ACHN (cell line): Measurements from ENCODE around the gene P2RX2.

Experiments
- DNase-seq: peaks from one replicate; pipeline ENCODE4 v3.0.0-alpha.2; 2015
- in situ Hi-C: cut with HindIII; loops from 2 replicates; pipeline ENCODE4 v1.10.0; 2017; ENCODE audit warnings: low sequenced_read_pairs, low pct_ligation_motif_present, low pct_unique_long_range_greater_than_20kb

The P2RX2 gene

DNA sequence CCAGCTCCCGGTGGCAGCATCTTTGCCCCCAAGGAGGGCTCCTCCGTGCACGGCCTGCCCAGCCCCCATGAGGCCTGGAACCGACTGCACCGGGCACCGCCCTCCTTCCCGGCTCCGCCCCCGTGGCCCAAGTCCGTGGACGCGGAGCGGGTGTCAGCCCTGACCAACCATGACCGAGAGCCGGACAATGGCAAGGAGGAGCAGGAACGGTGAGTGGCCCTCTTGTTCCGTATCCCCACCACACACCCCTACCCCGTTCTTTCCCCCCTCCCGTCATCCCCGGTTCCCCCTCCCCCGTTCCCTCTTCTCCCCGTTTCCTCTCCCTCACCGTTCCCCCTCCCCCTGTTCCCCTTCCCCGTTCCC is 36.5 kb upstream of the P2RX2 start:
- in situ Hi-C loops: no loop called here
- DNase-seq: peak; percentile 52

DNA sequence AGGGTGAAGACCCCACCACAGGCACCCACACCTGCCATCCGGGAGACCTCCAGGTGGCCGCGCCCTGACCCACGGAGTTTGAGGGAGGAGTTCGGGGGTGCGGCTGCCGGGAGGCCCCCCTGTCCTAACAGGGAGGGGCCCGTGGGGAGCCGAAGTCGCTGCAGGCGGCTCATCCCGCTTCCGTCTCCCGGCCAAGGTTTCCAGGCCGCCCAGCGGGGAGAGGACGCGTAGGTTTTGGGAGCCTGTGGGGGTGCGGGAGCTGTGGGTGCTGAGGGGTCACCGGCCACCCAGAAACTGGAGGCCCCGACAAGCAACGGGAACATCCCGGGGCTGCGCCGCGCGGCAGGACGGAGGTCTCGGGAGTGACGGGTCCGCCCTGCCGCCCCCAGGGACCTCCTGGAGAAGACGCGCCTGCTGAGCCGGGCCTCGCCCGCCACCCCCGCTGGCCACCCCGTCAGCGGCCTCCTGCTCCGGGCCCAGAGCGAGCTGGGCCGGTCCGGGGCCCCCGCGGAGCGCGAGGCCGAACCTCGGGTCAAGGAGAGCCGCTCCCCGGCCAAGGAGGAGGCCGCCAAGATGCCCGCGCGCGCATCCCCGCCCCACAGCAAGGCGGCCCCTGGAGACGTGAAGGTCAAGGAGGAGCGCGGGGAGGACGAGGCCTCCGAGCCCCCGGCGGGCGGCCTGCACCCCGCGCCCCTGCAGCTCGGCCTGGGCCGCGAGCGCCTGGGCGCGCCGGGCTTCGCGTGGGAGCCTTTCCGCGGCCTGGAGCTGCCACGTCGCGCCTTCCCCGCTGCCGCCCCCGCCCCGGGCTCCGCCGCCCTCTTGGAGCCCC is 35.8 kb upstream of the P2RX2 start:
- in situ Hi-C loops: no loop called here
- DNase-seq: no peak

DNA sequence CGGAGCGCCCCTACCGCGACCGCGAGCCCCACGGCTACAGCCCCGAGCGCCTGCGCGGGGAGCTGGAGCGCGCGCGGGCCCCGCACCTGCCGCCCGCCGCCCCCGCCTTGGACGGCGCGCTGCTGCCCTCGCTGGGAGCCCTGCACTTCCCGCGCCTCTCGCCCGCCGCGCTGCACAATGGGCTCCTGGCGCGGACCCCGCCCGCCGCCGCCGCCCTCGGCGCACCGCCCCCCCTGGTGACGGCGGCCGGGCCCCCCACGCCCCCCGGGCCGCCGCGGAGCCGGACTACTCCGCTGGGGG is 35.2 kb upstream of the P2RX2 start:
- DNase-seq: no peak
- in situ Hi-C loops: no loop called here

DNA sequence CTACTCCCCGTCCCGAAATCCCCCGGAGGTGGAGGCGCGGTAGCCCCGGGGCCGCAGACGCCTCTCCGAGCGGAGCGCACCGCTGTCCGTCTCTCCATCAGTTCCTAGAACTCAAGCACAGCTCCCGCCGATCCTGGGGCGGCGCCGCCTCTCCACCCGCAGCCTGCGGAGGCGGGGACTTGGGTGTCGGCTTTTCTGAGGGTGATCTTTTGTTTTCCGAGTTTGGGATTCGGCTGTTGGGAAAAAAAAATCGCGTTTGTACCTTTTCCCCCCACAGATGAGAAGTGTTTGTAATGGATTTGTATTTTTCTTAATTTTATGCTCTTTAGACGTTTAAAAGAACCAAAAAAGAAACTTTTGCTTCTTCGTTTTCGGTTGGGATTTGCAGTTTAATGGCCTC is 34.8 kb upstream of the P2RX2 start:
- in situ Hi-C loops: no loop called here
- no peak for DNase-seq

DNA sequence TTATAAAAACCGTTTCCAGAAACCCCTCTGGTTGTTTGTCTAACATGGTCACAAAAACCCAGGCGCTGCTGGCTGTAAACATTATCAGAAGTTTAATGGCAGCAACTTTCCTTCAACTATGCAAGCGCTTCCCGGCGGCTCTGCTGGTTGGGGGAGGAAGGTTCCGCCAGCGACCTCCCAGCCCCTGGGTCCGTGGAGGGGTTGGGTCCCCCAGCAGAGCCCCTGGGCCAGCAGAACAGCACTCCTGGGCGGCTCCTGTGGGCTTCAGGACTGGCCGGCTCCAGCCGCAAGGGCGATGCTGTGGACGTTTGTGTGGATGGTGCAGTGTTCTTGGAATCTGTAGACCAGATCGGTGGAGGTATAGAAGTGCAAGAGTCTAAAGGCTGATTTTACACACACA is 34.1 kb upstream of the P2RX2 start:
- in situ Hi-C loops: no loop called here
- DNase-seq: no peak

DNA sequence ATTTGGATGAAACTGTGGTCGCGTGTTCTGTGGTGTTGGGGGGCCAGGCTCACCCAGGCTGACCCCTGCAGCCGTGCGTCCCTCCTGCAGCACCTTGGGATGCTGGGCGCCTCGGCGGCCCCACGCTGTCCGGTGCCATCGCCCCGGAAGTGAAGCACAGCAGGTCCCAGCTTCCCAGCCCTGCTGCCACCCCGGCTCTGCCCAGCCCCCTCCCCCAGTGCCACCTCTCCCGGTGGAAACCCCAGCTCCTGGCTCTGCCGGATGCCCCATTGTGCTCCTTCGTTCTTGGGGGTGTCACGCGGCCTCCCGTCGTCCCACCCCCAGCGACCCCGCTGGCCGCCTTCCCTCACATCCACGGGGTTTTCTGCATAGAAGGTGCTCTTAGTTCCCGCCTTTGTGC is 33.4 kb upstream of the P2RX2 start:
- in situ Hi-C loops: no loop called here
- DNase-seq: no peak

DNA sequence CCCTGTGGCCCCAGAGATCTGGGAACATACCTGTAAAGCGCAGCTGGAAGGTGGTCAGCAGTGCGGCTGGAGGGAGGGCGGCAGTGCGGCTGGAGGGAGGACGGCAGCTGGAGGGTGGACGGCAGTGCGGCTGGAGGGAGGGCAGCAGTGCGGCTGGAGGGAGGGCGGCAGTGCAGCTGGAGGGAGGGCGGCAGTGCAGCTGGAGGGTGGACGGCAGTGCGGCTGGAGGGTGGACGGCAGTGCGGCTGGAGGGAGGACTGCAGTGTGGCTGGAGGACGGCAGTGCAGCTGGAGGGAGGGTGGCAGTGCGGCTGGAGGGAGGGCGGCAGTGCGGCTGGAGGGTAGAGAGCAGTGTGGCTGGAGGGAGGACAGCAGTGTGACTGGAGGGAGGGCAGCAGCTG is 31.6 kb upstream of the P2RX2 start:
- DNase-seq: no peak
- in situ Hi-C loops: no loop called here

DNA sequence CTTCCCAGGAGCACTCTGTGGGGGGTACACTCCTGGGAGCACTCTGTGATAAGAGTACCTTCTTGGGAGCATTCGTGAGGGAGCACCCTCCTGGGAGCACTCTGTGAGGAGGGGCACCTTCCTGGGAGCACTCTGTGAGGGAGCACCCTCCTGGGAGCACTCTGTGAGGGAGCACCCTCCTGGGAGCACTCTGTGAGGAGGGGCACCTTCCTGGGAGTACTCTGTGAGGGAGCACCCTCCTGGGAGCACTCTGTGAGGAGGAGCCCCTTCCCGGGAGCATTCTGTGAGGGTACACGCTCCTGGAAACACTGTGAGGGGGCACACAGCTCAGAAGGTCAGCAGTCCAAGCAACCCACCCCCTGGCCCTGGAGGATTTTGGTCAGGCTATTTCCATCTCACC is 30.8 kb upstream of the P2RX2 start:
- no peak for DNase-seq
- in situ Hi-C loops: no loop called here

DNA sequence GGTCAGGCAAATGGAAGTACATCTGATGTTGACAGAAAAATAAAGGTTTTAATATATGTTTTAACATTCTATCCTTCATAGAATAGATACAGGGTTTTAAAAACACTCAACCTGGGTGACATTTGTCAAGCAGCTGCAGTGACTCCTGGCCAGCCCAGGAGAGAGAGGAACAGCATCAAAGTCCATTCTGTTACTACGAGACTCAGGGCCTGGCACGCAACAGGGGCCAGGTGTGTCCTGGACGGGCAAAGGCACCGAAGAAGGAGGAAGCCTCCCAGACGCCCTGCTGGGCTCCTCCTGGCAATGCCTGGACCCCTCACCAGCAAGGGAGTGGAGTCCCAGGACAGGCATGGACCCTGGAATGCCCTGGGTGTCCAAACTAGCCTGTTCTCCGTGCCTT is 30.3 kb upstream of the P2RX2 start:
- in situ Hi-C loops: no loop called here
- no peak for DNase-seq

DNA sequence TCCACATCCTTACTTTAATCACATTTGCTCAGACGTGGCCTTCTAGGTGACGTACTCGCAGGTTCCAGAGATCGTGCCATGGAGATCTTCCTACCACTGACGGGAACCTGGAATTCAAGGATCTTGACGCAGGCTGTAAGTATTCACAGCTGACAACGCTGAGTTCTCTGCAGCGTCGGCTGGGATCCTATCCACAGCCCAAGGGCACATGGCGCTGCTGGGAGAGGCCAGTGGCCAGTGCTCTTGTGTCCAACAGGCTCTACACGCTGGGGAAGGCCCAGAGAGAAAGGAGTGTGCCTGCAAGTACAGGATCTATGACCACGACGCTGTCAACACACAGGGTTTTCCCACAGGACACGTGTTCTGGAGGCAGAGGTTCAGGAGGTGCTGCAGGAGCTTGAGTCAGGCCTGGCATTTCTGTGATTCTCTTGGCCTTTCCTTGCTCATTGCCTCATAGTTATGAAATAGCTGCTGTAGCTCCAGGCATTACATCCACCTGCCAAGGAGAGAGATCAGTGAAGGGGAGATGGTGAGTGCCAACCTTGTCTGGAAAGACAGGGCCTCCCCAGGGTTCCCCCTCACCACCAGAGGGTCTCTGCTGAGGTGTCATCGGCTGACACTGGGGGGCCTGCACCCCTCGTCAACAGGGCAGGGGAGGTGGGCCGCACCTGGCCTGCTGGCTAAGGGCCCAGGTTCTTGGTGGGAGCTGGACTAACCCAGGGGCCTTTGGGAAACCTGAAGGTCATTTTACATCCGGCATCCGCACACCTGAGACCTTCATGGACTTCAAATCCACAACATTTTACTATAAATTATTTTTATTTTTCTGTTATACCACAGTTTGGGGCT is 29.5 kb upstream of the P2RX2 start:
- DNase-seq: no peak
- in situ Hi-C loops: no loop called here

DNA sequence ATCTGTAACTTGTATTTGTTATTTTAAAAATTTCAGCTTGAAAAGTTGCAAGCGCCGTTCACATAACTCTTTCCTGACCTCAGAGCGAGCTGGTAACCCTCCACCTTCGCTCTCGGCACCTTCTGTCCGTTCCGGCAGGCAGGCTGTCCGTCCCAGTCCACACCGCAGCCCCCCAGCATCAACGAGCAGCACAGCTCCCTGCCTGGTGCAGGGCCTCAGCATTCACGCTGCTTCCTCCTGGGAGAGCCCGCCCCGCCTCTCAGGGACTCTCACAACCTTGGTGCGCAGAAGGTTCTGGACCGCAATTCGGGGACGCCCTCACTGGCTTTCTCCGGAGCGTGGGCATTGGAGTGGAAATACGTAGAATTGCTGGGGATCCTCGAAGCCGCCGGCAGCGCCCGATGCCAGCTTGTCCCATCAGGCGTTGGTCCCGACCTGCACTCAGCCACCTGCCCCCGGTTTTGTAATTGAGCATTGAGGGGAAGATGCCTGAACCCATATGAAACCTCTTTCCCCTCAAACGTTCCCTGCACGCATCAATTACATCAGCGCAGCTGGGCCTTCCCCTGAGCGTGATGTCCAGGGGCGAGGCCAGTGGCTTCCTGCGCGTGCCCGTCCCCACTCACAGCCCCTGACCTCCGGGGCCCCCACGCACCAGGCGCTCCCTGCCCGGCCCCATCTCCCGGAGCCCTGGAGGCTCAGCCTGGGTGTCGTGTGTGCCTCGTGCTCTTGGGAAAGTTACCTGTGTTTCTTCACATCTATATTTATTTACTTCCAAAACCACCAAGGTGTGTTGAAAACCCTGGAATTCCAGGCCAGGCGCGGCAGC is 27.3 kb upstream of the P2RX2 start:
- DNase-seq: no peak
- in situ Hi-C loops: no loop called here

DNA sequence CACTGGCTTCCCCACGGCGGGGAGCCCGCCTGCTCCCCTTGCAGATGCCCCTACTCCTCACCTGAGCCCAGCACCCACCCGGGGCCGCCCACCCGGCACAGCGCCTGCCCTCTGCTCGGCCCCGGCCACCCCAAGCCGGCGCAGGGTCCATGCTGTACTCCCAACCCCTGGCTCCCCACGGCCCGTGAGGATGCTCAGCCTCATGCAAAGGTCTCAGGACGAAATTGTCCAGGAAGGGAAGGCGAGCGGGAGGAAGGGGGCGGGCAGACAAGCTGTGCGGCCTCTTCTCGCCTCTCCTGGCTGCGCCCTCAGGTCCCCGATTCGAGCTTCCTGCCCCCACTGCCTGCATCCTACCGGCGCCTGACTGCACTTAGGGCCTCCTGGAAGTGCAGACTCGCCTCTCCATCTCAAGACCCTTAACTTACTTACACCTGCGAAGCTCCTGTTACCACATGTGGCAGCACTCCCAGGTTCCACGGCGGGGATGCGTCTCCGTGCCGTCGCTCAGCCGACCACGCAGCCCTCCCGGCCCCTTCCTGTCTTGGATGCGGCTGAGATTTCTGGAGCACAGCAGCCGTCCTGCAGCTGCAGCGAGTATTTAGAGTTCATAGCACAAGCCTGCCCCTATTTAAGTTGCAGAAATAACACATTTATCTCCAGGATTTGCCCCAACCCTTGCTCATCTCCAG is 26.1 kb upstream of the P2RX2 start:
- DNase-seq: no peak
- in situ Hi-C loops: no loop called here

DNA sequence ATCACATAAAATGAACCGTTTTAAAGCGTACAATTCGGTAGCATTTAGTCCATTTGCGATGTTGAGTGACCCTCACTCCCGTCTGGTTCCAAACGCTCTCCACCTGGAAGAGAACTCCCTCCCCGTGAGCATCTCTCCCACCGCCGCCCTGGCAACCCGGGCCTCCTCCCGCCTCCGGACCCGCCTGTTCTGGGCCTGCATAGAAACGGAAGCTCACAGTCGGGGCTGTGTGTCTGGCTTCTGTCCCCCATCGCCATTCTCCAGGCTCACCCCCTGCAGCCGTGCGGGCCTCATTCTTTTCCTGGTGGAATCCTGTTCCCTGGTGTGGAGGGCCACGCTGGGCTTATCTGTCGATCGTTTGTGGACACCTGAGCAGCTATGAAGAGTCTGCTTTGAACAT is 25.5 kb upstream of the P2RX2 start:
- no peak for DNase-seq
- in situ Hi-C loops: no loop called here

DNA sequence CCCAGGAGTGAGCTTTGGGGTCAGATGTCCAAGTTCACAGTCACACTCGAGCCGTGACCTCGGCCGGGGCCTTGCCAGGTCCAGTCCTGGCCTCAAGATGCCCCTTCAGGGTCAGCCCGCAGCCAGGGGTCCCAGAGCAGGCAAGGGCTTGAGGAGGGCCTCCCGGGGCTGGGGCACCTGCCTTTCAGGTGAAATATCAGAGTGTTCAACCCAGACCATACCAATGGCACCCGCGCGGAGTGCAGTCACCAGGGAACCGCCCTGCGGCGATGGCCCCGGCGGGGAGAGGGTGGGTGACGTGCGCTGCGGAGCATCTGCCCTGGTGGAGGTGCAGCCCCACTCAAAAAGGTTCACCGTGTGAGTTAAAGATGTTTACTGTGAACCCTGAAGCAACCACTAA is 25.1 kb upstream of the P2RX2 start:
- in situ Hi-C loops: no loop called here
- DNase-seq: no peak

DNA sequence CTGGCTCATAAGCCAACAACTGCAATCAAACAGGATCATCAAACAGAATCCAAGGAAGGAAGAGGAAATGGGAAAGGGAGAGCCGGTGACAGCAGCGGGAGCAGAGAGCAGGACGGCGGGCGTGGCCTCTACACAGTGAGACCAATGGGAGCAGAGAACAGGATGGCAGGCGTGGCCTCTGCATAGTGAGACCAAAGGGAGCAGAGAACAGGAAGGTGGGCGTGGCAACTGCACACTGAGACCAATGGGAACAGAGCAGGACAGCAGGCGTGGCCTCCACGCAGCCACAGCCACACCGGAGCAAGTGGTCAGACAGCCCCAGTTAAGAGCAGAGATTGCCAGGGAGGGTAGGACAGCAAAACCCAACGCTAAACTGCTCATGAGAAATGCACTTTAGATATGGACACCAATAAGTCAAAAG is 24.6 kb upstream of the P2RX2 start:
- in situ Hi-C loops: no loop called here
- peak; percentile 100 for DNase-seq

DNA sequence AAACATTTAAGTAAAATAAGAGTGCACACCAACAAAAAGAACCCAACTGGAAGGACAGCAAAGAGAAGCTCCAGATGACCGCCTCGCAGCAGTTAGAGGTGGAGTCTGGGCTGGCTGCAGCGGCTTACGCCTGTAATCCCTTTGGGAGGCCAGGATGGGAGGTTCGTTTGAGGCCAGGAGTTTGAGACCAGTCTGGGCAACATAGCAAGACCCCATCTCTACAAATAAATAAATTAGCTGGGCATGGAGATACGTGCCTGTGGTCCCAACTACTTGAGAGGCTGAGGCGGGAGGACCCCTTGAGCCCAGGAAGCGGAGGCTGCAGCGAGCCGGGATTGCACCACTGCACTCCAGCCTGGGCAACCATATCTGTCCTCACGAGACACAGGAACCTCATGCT is 23.4 kb upstream of the P2RX2 start:
- in situ Hi-C loops: no loop called here
- no peak for DNase-seq

DNA sequence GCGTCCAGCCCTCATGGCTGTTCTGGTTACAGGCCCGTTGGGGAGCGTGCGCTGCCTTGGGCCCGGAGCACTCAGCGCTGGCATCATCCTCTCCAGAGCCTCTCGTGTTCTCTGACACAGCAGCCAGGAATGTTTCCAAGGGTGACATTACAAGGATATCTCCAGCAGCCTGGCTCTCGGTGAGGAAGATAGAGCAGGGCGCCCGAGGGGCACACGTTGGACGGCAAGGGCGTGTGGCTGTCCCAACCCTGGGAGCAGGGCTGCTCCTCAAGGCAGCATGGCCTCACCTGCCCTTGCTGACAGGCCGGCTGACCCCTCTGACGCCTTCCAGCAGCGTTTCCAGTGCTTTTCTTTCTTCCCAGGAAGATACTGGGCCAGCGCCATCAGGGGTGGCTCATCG is 22.6 kb upstream of the P2RX2 start:
- peak; percentile 79 for DNase-seq

DNA sequence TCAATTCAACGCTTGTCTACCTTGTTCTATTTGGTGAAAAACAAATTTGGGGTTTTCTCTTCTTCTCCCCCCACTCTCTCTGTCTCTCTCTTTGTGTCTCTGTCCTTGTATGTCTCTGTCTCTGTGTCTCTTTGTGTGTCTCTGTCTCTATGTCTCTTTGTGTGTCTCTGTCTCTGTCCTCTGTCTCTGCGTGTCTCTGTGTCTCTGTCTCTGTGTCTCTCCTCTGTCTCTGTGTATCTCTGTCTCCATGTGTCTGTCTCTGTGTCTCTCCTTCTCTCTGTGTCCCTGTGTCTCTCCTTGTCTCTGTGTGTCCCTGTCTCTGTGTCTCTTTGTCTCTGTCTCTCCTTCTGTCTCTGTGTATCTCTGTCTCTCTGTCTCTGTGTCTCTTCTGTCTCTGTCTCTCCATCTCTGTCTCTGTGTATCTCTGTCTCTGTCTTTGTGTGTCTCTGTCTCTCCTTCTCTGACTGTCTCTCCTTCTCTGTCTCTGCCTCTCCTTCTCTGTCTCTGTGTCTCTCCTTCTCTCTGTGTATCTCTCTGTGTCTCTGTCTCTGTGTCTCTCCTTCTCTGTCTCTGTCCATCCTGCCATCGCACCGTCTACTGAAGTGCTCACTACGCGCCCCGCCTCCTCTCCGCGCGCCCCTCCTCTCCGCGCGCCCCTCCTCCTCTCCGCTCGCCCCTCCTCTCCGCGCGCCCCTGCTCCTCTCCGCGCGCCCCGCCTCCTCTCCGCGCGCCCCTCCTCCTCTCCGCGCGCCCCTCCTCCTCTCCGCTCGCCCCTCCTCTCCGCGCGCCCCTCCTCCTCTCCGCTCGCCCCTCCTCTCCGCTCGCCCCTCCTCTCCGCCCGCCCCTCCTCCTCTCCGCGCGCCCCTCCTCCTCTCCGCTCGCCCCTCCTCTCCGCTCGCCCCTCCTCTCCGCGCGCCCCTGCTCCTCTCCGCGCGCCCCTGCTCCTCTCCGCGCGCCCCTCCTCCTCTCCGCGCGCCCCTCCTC is 21.0 kb upstream of the P2RX2 start:
- in situ Hi-C loops: no loop called here
- peak; percentile 56 for DNase-seq

More for the DNA sequence above, 22.6 kb upstream of the P2RX2 start:
- in situ Hi-C loops: no loop called here
